GM12801 (cell line): ENCODE results near the gene UBXN11.

Source experiments
- CTCF ChIP-seq: IDR thresholded peaks from one replicate; pipeline ENCODE4 v1.5.1; 2011; ENCODE audit warnings: control low read depth; ENCODE audit not compliant: insufficient read length; ENCODE audit errors: extremely low read depth

The UBXN11 gene

GRCh38 chr1:26351590-26352337 lies 45.3 kb upstream of the UBXN11 start:
- no peak for TF ChIP-seq CTCF

GRCh38 chr1:26350701-26351589 lies 44.5 kb upstream of the UBXN11 start:
- no peak for TF ChIP-seq CTCF

GRCh38 chr1:26350343-26350700 lies 43.9 kb upstream of the UBXN11 start:
- no peak for TF ChIP-seq CTCF

- no peak for TF ChIP-seq CTCF
Observed at GRCh38 chr1:26349877-26350244, 43.4 kb upstream of the UBXN11 start.

- TF ChIP-seq CTCF = no peak
Observed at GRCh38 chr1:26349188-26349876, 42.9 kb upstream of the UBXN11 start.

- no peak for TF ChIP-seq CTCF
Observed at GRCh38 chr1:26346274-26347033, 40.0 kb upstream of the UBXN11 start.
